ENCODE measurements around the gene KCNQ1OT1.

Gene KCNQ1OT1

DNA sequence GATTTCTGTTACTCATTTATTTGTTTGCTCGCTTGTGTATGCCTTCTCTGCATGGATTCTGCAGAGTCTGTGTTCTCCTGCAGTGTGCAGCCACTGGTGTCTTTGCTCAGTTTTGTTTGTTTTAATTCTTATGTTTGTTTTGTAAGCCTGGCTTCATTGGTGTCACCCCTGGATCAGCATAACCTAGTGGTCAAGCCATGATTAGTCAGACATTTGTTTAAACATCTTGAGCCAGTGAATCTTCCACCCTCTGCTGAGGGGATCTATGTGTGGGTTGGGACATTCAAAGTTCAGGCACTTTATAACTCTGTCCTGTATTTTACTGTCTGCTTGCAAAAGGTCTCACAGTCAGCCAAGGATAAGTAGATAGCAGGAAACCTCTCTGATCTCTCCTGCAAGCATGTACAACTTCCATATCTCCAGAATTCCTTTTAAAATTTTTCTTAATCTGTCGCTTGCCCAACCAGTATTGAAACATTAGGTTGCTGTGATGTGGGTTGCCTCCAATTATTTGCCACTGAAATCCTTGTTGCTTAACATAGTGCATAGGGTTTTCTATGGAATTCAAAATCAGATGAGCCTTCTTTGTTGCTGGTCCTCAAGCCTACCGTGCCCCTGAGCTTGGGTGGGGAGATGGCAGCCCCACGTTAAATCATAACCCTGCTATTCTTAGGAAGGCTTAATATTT is 86.8 kb downstream of the KCNQ1OT1 start:
- no peak for DNase-seq (ENCODE audit: low read depth in 1 of 2, low spot score in 1 of 2)

DNA sequence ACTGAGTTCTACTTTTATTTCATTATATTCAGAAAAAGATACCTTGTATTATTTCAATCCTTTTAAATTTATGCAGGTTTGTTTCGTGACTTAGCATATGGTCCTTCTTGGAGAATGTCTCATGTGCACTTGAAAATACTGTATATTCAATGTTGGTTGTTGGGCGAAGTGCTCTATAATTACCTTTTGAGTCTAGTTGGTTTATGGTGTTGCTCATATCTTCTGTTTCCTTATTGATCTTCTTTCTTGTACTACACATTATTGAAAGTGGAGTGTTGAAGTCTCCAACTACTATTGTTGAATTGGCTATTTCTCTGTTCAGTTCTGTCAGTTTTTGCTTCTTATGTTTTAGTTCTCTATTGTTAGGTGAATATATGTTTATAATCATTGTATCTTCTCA is 90.4 kb downstream of the KCNQ1OT1 start:
- no peak for DNase-seq (ENCODE audit: low read depth in 1 of 2, low spot score in 1 of 2)

DNA sequence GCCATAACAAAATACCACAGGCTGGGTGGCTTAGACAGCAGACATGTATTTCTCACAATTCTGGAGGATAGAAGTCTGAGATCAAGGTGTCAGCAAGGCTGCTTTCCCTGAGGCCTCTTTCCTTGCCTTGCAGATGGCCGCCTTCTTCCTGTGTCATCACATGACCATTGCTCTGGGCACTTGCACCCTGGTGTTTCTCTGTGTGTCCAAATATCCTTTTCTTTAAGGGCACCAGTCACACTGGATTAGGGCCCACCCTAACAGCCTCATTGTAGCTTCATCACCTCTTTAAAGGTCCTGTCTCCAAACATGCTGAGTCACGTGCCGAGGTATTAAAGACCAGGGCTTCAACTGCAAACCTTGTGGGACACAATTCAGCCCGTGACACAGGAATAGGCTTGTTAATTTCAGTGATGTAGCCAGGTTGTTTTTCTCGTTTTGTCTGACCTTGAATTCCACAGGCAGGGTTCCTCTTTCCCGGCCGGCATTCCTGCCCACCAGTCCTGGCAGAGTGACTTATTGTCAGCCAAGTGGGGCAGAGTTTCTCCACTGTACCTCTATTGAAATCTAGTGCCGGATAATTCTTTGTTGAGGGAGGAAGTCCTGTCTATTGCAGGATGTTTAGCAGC is 100.1 kb downstream of the KCNQ1OT1 start:
- DNase-seq (ENCODE audit: low read depth in 1 of 2, low spot score in 1 of 2) = no peak

DNA sequence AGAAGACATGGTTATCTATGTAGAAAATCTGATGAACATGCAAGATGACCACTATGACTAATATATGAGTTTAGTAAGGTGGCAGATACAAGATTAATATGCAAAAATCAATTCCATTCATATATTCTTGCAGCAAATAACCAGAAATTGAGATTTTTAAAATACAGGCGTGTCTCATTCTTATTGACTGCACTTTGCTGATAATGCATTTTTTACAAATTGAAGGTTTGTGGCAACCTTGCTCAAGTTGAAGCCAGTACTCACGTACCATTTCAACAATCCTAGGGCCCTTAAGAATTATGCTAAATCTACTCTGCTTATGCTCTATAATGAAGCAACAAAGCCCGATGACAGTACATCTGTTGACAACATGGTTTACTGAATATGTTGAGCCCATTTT is 104.6 kb downstream of the KCNQ1OT1 start:
- no peak for DNase-seq (ENCODE audit: low read depth in 1 of 2, low spot score in 1 of 2)

DNA sequence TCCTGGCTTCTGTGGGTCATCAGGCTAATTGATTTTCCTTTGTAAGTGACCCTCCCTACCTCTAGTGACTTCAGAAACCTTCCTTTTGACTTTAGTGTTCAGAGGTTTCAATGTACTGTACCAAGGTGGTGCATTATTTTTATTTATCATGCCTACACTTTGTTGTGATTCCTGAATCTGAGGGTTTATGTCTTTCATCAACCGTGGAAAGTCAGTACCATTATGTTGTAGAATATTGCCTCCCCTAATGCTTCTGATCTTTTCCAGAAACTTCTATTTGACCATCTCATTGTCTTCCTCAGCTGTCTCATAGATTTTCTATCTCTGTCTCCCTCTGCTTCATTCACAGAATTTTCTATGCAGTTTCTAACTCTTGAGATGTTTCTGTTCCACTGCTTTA is 105.5 kb downstream of the KCNQ1OT1 start:
- no peak for DNase-seq (ENCODE audit: low read depth in 1 of 2, low spot score in 1 of 2)

DNA sequence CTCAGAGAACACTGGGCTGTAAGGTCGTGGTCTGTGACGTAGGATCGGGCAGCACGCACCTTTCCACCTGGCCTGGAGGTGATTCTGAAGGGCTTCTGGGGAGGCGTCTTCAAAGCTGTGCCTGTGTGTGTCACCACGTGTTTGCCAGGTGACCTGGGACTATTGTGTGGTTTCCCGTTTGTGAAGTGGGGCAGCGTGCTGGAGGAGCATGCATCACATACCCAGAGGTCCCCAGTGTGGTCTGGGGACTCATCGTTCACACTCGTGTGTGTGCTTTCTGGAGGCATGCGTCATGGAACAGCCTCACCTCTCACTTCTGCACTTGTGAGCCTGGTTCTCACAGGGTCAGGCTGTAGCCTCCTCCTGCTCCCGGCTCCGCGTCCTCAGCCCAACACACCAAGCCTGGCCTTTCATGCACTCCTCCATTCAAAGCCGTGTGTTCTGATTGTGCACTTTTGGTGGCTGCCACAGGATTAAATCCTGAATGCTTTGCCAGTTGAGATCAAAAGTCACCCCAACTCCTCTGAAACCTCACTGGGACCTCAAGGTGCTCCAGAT is 106.3 kb downstream of the KCNQ1OT1 start:
- DNase-seq (ENCODE audit: low read depth in 1 of 2, low spot score in 1 of 2) = no peak

DNA sequence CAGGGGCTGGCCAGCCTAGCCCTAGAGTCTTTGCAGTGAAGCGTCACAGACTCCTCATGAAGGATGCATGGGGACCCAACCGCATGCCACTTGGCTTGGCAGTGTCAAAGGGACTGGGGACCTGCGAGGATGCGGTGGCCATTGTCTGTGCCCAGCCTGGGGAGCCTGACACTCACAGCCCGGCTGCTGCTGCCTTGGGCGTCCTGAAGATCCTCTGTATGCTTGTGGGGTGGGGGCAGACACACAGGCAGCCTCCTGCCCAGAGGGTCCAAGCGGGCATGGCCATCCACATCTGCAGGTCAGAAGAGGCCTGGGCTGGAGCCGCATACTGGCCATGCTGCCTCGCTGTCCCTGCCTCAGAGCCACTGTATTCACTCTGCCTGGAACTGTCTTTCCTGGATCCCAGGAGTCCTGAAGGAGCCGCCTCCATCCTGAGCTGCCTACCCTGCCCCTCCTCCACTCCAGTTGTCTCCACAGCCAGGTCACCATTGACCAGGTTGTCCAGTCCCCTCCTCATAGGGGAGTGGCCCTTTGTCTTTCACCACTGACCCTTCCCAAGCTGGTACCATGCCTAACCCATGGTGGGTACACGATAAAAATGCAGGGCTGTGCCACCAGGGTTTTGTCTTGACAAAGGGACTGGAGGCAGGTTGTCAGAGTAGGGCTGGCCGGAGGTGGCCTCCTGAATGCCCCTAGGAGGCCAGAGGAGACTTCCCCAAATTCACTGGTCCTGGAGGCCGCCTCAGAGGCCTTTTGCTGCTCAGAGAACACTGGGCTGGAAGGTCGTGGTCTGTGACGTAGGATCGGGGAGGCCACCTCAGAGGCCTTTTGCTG is 107.0 kb downstream of the KCNQ1OT1 start:
- DNase-seq (ENCODE audit: low read depth in 1 of 2, low spot score in 1 of 2) = no peak

DNA sequence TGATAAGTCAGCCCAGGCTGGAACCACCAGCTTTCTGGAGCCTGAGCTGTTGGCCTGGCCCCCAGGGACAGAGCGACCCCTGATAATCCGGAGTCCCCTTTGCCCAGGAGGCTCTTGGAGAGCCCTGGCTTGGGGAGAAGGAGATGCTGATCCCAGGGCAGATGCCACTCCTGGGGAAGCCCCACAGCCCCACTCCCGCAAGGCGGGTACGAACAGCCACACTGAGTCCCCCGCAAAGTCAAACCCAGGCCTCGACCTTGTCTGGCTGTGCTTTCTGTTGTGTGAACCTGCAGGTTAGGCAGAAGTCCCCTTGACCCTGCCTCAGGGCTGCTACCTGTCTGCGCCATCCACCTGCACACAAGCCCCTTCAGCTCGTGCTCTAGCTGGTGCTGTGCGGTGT is 108.0 kb downstream of the KCNQ1OT1 start:
- no peak for DNase-seq (ENCODE audit: low read depth in 1 of 2, low spot score in 1 of 2)

DNA sequence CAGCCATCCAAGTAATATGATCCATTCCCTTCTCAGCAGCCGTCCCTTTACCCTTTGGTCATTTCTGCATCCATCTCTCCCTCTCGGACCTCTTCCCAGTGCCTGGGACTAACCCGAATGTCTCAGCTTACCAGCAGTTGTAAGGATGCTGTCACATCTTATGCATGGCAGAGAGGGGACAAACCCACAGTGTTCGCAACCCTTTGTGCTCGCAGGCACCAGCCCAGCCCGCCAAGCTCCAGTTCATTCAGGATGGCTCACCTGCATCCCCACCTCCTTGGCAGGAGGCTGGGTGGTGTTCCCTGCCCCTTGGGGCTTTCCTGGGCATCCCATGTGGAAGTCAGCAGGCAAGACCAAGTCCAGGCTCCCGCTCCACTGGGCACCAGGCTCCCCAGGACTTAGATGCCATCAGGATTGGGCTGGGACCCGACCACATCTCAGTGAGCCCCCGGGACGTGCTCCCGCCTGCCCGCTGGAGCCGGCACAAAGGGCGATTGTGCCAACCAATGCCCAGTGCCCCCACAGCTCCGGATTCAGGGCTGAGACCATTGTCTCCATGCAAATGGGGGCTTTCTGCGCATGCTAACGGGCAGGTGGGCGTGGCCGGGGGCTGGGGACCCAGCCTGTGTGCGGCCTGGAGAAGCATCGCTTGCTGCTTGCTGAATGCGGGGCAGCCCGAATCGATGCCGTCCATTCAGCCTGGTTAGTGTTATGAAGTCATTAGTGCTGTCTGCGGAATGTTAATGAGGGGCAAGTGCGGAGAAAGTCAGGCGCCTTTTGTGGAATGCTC is 108.6 kb downstream of the KCNQ1OT1 start:
- DNase-seq (ENCODE audit: low read depth in 1 of 2, low spot score in 1 of 2) = no peak

DNA sequence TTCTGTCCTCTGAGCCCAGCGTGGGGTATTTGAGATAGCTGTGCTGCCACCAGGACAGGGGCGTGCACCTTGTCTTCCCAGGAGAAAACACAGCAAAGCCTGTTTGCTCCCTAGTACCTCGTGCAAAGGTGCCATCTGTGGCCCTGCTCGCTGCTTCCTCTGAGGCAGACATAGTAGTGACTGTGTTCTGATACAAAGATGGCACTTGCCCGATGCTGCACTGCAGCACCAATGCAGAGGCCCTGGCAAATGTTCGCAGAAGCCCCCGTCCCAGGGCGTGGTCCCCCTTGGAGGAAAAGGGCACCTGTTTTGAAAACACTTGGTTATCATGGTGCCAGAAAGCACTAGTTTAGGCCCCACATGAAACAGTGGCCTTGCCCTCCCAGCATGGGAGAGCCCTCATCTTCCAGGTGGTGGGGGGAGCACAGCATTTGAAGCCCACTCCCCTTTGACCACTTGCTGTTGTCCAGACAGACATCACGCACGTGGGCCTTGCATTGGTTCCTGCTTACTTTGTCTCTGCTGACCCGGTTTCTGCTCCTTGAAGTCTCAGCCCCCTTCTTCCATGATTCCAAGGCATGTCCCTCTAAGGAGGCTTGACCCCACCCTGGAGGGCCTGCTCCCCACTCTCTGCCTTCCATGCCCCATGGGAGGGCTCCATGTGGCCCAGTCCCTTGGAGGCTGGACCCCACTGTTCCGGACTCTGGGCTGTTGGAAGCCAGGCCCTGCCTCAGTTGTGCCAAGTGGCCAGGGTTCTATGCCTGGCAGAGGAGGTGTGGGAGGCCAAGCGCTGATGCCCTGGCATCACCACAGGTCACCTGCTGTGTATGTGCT is 109.4 kb downstream of the KCNQ1OT1 start:
- DNase-seq (ENCODE audit: low read depth in 1 of 2, low spot score in 1 of 2) = no peak

DNA sequence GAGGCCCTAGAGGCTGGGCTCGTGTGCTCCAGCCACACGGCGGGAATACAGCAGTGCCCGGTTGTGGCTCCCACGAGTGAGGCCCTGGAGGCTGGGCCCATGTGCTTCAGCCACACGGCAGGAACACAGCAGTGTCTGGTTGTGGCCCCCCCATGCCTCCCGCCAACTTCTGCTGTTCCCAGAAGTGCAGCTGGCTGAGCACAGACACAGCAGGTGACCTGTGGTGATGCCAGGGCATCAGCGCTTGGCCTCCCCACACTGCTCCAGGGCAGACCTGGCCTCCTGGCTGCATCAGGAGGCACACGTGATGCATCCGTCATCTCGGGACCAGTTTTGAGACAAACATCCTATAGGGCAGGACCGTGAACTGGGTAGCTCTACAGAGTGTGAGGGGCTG is 110.3 kb downstream of the KCNQ1OT1 start:
- DNase-seq (ENCODE audit: low read depth in 1 of 2, low spot score in 1 of 2) = no peak

DNA sequence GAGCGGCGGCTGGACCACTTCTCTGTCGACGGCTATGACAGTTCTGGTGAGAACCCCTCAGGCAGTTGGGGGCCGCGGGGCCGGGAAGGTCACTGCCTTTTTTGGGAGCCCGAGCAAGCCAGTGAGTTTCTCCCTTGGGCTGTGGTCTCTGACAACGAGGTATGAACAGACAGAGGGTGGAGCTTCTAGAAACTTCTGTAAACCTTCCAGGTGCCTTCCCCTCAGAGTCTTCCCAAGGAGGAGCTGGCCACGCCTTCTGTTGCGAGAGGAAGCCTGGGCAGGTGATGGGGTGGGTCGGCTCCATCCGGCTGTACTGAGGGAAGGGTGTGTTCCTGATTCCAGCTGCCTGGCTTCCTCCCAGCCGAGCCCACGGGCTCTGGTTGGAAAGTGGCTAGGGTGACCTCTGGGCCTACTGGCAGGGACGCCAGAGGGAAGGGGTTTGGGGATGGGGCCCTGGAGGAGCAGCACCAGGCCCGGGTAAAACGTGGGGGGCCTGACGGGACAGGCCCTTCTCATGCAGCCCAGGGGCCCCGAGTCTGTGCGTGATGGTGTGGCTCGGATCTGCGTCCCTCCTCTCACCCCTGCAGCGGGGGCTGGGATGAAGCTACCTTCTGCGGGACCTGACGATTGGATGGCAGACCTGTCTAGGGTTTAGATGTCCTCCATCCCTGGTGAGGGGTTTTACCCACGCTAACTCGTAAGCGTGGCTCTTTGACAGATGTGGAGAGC is 110.8 kb downstream of the KCNQ1OT1 start:
- no peak for DNase-seq (ENCODE audit: low read depth in 1 of 2, low spot score in 1 of 2)

DNA sequence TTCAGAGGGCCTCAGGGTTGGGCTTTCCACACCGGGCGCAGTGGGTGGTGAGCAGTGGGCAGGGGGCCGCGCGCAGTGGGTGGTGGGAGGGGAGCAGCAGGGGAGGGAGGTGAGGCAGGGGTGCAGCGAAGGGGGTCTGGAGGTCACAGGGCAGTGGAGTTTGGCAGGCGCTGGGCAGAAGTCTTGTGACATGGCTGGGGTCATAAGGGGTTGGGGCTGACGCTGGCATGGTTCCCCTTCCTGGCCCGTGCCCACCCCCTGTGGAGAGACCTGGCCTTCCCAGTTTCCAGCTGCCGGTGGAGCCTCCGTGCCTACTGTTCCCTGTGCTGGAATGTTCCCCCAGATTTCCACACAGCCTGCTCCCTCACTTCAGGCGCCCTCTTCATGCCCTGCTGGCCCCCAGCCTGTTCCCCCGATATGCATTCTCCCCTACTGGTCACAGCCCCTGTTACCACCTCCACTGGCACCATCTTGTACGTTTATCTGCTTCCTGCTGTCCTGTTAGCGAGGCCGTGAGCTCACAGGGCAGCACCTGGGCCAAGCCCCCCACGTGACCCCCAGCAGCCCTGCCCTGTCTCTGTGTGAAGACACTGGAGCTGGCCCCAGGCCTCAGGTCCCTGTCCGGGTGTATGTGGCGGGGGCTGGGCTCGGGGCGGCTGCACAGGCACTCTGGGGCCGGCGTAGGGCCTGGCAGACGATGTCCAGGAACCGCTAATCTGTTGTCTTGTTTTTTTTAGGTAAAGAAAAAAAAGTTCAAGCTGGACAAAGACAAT is 111.6 kb downstream of the KCNQ1OT1 start:
- DNase-seq (ENCODE audit: low read depth in 1 of 2, low spot score in 1 of 2) = no peak

DNA sequence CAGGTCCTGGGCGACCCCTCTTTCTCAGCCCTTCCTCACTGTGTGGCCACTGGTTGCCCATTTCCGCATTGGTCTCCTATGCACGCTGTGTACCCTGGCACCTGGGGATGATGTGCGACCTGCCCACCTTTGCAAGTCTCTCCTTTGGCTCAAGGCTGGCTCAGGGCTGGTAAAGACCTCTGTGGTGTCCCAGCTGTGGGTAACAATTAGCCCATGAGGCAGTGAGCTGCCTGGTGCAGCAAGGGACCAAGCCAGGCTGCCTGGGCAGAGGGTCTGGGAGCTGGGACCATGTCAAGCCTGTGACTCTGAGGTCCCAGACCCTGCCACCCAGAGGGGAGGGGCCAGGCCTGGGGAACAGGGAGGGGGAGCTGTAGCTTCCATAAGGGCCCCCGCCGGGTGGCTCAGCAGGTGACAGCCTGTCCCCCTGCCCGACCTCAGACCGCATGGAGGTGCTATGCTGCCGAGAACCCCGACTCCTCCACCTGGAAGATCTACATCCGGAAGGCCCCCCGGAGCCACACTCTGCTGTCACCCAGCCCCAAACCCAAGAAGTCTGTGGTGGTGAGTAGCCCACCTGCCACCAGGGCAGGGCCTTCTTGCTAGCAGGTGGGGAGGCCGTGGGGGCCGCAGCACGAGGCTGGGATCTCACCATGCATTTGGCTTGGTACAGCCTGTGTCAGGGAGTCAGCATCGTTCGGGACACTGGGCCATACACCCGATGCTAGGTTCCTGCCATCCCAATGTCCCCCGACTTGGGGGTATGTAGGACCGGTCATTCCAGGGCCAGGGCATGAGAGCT is 112.5 kb downstream of the KCNQ1OT1 start:
- no peak for DNase-seq (ENCODE audit: low read depth in 1 of 2, low spot score in 1 of 2)

DNA sequence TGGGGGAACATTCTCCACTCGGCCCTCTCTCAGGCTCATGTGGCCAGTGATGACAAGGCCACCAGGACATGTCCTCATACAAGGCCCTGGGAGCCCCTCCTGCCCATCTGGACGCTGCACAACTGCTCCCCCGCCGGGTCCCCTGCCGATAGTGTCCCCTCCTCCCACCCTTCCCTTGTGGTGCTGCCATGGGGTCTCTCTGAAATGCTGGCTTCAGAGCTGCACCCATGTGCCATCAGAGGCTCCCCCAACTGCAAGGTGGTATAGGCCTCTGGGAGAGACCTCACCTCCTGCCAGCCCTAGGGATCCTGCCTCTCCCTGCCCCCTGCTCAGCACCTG is 113.0 kb downstream of the KCNQ1OT1 start:
- DNase-seq (ENCODE audit: low read depth in 1 of 2, low spot score in 1 of 2) = no peak

DNA sequence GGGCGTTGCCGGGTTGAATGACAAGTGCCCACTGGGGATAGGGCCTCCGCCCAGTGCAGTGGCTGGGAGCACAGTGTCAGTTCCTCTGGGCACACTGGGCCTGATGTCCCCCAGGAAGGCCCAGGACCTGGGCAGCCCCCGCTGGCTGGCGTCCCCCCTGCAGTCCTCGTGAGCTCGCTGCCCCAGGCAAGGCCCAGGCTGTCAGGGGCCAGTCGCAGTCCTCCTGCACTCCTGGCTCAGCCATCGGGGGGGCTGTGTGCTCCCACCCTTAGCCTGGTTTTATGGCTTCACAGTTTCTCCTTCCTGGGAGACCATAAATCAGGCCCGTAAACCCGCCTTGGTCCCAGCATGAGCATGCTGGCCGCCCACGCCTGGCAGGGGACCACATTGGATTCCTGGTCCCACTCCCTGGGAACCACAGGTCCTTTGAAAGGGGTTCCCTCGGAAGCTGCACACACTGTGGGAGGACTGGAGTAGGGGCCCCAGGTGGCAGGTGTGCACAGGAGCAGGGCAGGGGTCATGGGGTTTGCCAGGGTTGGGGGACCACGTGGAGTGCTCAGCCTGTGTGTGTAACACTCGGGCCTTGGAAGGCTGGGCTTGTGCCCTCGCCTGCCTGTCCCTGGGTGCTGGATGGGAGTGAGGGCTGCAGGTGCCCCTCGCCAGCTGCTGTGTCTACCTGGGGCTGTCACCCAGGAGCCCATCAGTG is 113.6 kb downstream of the KCNQ1OT1 start:
- no peak for DNase-seq (ENCODE audit: low read depth in 1 of 2, low spot score in 1 of 2)

DNA sequence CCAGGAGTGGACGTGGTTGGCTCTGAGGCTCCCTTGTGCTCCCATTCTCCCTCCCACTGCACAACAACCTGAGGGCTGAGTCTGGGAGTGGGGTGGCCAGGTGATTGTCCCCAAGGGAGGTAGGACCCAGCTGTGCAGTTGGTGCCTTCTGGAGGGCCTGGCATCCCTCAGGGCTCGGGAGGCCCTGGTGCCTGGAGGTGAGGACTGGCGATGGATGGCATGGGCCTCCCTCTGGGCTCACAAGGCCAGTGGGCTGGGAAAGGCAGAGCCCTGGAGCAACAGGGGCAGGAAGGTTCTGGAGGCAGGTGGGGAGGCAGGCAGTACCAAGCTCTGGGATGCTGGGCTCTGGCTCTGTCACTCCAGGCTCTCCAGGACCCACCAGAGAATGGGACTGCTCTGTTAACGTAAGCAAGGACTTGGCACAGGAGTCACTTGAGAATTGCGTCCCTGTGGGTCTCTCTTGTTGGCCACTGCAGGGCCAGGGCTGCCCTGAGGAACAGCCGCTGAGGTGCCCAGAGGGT is 114.2 kb downstream of the KCNQ1OT1 start:
- DNase-seq (ENCODE audit: low read depth in 1 of 2, low spot score in 1 of 2) = no peak

Measured in activated CD4-positive, alpha-beta T cell treated with anti-CD3 and anti-CD28 coated beads, Interleukin-2, amount 50 U/mL, for 24 hours (primary cell).